T-helper 2 cell treated with Interferon-gamma antibody and Interleukin-4, amounts not matched to agents 5 μg/mL and 100 μg/mL, for 36 hours (primary cell): ENCODE measurements around the gene SMAD5.

ENCODE experiments used
- DNase-seq: peaks from one replicate; pipeline ENCODE4 v3.0.0; 2021; ENCODE audit warnings: low spot score
- H3K27ac Mint-ChIP-seq: one replicate; pipeline ENCODE4 v1.8.0; 2021; ENCODE audit warnings: mild to moderate bottlenecking, mixed read lengths
- H3K27me3 Mint-ChIP-seq: one replicate; pipeline ENCODE4 v1.8.0; 2021; ENCODE audit warnings: low read depth, mixed read lengths
- H3K36me3 Mint-ChIP-seq: one replicate; pipeline ENCODE4 v1.8.0; 2021; ENCODE audit warnings: low read depth, mixed read lengths
- H3K4me1 Mint-ChIP-seq: one replicate; pipeline ENCODE4 v1.8.0; 2021; ENCODE audit warnings: low read depth, mixed read lengths
- H3K4me3 Mint-ChIP-seq: one replicate; pipeline ENCODE4 v1.8.0; 2022; ENCODE audit warnings: mild to moderate bottlenecking, moderate library complexity, mixed read lengths
- H3K9me3 Mint-ChIP-seq: one replicate; pipeline ENCODE4 v1.8.0; 2021; ENCODE audit warnings: mixed read lengths

Gene SMAD5

GRCh38 chr5:136213919-136214493, 81.4 kb downstream of the SMAD5 start:
- Mint-ChIP-seq H3K27ac (no peak overlapping the region), H3K4me1 (no peaks in the 10 kb centered on the region), H3K4me3 (no peak overlapping the region), H3K36me3 (no peaks in the 10 kb centered on the region), H3K9me3 (no peaks in the 10 kb centered on the region), H3K27me3 (peaks cover 2% of the 10 kb centered on the region)
- no peak for DNase-seq

- no peaks in the 10 kb centered on the region for H3K4me1 Mint-ChIP-seq
- no peak overlapping the region for H3K27ac Mint-ChIP-seq
- no peak for DNase-seq
- no peaks in the 10 kb centered on the region for H3K9me3 Mint-ChIP-seq
- H3K27me3 Mint-ChIP-seq = peaks cover 2% of the 10 kb centered on the region
- no peak overlapping the region for H3K4me3 Mint-ChIP-seq
- no peaks in the 10 kb centered on the region for H3K36me3 Mint-ChIP-seq
Observed at GRCh38 chr5:136215812-136216211, 83.2 kb downstream of the SMAD5 start.

GRCh38 chr5:136216230-136216629, 83.6 kb downstream of the SMAD5 start:
- H3K4me1 Mint-ChIP-seq = no peaks in the 10 kb centered on the region
- no peaks in the 10 kb centered on the region for H3K36me3 Mint-ChIP-seq
- H3K27ac Mint-ChIP-seq = no peak overlapping the region
- peaks cover 2% of the 10 kb centered on the region for H3K27me3 Mint-ChIP-seq
- H3K9me3 Mint-ChIP-seq = no peaks in the 10 kb centered on the region
- no peak for DNase-seq
- no peak overlapping the region for H3K4me3 Mint-ChIP-seq

- Mint-ChIP-seq H3K4me1 (no peaks in the 10 kb centered on the region), H3K9me3 (no peaks in the 10 kb centered on the region), H3K27me3 (no peaks in the 10 kb centered on the region), H3K4me3 (no peak overlapping the region), H3K36me3 (no peaks in the 10 kb centered on the region), H3K27ac (no peak overlapping the region)
- DNase-seq = no peak
Observed at GRCh38 chr5:136221340-136221739, 88.7 kb downstream of the SMAD5 start.

GRCh38 chr5:136222580-136223235, 90.1 kb downstream of the SMAD5 start:
- Mint-ChIP-seq H3K4me1 (no peaks in the 10 kb centered on the region), H3K36me3 (no peaks in the 10 kb centered on the region), H3K27me3 (no peaks in the 10 kb centered on the region), H3K27ac (no peak overlapping the region), H3K9me3 (no peaks in the 10 kb centered on the region), H3K4me3 (no peak overlapping the region)
- no peak for DNase-seq

GRCh38 chr5:136225796-136226195, 93.2 kb downstream of the SMAD5 start:
- peaks cover 5% of the 10 kb centered on the region for H3K27me3 Mint-ChIP-seq
- H3K36me3 Mint-ChIP-seq = no peaks in the 10 kb centered on the region
- DNase-seq = no peak
- no peak overlapping the region for H3K27ac Mint-ChIP-seq
- H3K4me3 Mint-ChIP-seq = no peak overlapping the region
- H3K9me3 Mint-ChIP-seq = no peaks in the 10 kb centered on the region
- no peaks in the 10 kb centered on the region for H3K4me1 Mint-ChIP-seq

- H3K9me3 Mint-ChIP-seq = no peaks in the 10 kb centered on the region
- peaks cover 5% of the 10 kb centered on the region for H3K27me3 Mint-ChIP-seq
- DNase-seq = no peak
- no peak overlapping the region for H3K27ac Mint-ChIP-seq
- no peaks in the 10 kb centered on the region for H3K4me1 Mint-ChIP-seq
- H3K4me3 Mint-ChIP-seq = no peak overlapping the region
- no peaks in the 10 kb centered on the region for H3K36me3 Mint-ChIP-seq
Observed at GRCh38 chr5:136226401-136226800, 93.8 kb downstream of the SMAD5 start.

- H3K4me1 Mint-ChIP-seq = no peaks in the 10 kb centered on the region
Observed at GRCh38 chr5:136228136-136228757, 95.6 kb downstream of the SMAD5 start.

GRCh38 chr5:136230176-136230575, 97.5 kb downstream of the SMAD5 start:
- Mint-ChIP-seq H3K9me3 (no peaks in the 10 kb centered on the region), H3K27me3 (peaks cover 5% of the 10 kb centered on the region), H3K4me1 (no peaks in the 10 kb centered on the region), H3K4me3 (no peak overlapping the region), H3K27ac (no peak overlapping the region), H3K36me3 (no peaks in the 10 kb centered on the region)
- no peak for DNase-seq

More at GRCh38 chr5:136228136-136228757, 95.6 kb downstream of the SMAD5 start:
- DNase-seq = no peak
- Mint-ChIP-seq H3K27me3 (peaks cover 5% of the 10 kb centered on the region), H3K27ac (no peak overlapping the region), H3K4me3 (no peak overlapping the region), H3K36me3 (no peaks in the 10 kb centered on the region), H3K9me3 (no peaks in the 10 kb centered on the region)

GRCh38 chr5:136232316-136232715, 99.7 kb downstream of the SMAD5 start:
- Mint-ChIP-seq H3K4me3 (no peak overlapping the region), H3K27ac (no peak overlapping the region)

More at GRCh38 chr5:136232316-136232715, 99.7 kb downstream of the SMAD5 start:
- Mint-ChIP-seq H3K4me1 (no peaks in the 10 kb centered on the region), H3K27me3 (peaks cover 5% of the 10 kb centered on the region), H3K9me3 (no peaks in the 10 kb centered on the region), H3K36me3 (no peaks in the 10 kb centered on the region)
- no peak for DNase-seq
